NCI-H2171 (cell line): Measurements from ENCODE around the gene DCHS2.

Experiments
- DNase-seq: peaks from one replicate; lab custom pipeline; 2025; lab: John Stamatoyannopoulos, UW

The DCHS2 gene

DNA sequence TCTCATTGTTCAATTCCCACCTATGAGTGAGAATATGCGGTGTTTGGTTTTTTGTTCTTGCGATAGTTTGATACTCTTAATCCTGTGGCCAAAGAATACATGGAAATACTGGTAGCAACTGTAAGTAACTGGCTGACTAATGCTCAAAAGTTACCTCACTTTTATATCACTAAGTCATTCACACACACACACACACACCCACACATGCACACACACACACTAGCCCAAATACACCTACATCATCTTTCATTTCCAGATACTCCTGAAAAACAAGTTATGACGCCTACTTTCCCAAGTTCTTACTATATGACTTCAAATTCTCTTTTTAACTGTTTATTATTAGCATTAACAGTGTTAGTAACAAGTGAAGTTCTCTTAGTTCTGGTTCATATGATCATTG lies 101.3 kb downstream of the DCHS2 start:
- DNase-seq: no peak

DNA sequence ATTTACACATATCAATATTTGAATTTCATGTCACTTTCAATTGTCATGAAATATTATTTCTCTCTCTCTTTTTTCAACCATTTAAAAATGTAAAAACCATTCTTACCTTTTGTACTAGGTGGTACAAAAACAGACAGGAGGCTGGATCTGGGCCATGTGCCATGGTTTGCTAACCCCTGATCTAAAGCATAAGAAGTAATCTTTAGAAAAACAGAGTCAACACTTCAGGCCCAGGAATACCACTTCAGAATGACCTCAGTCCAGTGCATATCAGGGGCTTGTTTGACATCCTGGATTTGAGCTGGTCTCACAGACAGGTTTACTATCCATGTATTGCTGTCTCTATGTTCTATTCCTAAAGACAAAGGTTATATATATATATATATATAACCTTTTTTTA lies 102.5 kb downstream of the DCHS2 start:
- DNase-seq: no peak

DNA sequence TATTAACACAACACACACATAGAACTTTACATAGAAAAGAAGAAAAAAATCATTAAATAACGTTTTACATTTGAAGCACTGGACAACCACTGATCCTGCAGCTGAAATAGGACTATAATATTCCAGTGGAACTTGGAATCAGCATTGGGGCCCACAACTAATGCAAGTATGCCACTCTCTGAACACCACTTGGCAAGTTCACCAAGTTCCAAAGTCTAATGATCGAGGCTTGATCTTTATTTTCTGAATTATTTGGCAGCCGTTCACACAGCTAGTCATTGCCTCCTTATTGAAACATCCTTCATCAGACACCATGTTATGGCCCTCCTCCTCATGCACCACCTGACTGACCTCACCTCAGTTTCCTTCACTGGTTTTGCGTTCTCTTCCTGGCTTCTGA lies 107.6 kb downstream of the DCHS2 start:
- no peak for DNase-seq

DNA sequence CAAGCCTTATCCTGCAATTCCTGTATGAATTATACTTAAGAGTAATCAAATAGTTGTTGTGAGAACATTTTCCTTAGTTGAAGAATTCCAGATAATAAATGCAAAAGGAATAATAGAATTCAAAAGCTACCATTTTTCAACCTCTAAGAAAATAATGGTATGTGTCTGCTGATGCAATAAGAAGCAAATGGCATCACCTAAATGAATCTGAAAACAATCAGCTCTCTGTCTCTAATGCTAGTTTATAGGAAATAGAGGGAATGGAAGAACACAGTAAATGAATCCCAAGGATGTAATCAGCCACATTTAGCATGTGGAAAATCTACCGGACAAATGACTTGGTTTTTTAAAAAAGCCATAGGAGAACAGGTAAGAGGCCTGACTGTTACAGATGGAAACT lies 115.1 kb downstream of the DCHS2 start:
- no peak for DNase-seq

DNA sequence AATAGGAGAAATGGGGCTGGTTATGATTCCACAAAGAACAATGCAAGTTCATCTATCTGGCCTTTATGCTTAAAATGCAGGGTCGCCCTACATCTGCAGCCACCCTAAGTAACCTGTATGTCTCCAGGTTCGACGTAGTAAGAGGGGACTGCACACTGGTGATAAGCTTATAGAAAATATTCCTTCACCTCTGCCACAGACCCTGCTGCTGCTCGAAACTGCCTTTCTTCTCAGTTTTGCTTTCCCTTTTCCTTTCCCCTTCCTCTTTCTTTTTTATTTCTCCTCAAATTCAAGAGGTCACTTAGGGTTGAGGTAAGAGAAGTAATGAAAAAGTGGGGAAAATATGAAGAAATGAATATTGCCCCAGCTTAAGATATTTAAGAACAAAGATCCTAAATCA lies 123.5 kb downstream of the DCHS2 start:
- DNase-seq: no peak

DNA sequence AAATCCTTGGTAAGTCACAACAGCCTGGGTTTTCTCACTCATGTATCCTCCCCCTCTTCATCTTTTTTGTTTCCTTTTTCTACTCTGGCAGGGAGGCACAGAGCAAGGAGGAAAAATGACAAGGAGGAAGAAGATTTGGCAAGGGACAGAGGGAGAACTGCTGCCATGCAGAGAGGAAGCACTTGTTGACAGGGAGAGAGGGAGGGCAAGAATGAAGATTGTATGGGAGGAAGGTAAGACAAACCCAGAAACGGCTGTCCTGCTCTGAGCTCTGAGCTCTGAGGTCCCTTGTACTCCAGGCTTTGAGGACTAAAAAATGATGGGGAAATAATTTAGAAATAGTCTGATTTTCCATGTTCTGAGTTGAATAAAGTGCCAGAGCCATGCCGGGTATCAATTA lies 123.9 kb downstream of the DCHS2 start:
- no peak for DNase-seq

DNA sequence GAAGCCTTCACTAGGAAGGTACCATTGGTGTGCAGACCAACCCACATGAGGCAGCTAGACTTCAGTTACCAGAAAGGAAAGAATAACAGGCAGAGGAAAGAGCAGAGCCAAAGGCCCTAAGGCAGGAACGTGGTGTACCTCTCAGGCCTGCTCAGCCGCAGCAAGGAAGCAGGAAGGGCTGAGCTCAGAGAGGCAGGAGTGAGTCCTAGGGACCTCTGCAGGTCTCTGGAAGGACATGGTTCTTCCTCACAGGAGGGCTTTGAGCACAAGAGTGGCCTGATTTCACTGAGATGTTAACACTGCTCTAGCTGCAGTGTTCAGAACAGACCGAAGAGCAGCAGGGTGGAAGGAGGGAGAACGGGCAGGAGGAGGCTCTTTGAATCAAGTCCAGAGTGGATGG lies 124.6 kb downstream of the DCHS2 start:
- no peak for DNase-seq

DNA sequence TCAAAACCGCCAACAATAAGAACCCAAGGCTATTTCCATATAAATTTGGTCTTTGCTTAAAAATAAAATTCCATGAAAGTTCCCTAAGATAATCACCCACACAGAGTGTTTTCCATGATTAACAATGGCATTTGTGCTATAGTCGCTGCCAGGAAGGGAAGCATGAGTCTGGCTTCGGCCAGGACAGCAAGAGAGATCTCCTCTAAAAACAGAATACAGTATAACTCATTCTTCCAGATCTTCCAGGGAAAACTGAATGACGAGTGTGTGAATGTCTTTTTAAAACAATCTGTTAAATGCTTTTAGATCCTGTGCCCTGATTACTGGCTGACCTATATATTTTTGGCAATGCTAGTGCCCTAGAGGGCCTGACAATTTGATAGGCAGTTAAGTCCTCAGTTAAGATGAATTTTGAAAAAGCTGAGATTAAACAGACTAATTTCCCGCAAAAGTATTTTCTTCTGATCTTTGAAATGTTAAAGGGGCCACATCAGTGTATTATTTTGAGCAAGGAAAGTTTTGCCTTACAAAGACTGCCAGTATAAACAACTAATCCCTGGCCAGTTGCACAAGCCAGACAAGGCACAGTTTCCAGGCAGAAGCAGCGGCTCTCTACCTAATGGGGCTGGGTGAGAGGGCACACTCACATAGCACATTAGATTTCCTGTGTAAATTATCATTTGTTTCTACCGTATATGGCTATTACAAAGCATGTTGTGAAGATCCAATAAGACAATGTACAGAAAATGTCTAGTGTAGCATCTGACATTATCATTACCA lies 127.3 kb downstream of the DCHS2 start:
- no peak for DNase-seq

DNA sequence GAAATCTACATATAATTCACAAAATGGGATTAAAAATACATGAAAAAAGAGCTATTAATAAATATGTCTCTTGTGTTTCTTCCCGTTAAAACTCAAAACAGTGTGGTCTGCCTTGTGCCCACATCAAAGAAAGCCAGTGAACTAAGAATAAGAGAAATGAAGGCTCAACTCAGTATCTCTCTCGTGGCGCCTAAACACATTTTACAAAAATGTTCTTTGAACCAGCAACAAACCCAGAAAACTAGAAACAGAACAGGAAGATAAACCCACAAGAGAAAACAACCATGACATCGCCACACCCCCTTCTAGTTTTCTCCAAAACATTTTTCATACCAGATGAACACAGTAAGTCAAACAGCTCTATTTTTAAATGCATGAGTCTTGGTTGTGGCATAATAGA lies 130.1 kb downstream of the DCHS2 start:
- no peak for DNase-seq

DNA sequence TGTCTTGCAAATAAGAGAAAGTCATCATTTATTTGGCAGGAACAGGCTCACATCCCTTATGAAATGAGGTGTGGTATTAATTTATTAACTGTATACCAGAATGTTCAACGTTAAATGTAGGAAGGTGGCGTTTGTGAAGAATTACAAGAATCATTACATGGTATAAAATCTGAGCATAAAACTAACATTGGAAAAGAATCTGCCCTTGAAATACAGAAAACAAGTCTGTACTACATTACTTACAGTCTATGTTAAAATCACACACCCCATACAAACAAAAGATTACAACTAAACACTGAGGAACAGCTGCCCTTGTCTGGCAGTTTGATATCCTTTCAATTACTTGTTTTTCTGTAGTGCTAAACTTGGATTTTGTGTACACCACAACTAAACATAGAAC lies 131.1 kb downstream of the DCHS2 start:
- no peak for DNase-seq

DNA sequence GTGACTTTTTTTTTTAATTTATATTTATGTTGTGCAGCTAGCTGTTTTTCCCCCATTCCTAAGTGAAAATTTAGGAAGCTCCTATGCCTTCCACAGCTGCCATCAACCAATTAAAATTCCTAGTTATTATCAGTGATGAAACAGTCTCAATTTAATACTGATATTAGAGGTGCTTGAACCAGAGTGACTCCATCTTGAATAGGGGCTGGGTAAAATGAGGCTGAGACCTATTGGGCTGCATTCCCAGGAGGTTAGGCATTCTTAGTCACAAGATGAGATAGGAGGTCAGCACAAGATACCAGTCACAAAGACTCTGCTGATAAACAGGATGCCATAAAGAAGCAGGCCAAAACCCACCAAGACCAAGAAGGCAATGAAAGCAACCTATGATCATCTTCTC lies 136.7 kb downstream of the DCHS2 start:
- DNase-seq: no peak

DNA sequence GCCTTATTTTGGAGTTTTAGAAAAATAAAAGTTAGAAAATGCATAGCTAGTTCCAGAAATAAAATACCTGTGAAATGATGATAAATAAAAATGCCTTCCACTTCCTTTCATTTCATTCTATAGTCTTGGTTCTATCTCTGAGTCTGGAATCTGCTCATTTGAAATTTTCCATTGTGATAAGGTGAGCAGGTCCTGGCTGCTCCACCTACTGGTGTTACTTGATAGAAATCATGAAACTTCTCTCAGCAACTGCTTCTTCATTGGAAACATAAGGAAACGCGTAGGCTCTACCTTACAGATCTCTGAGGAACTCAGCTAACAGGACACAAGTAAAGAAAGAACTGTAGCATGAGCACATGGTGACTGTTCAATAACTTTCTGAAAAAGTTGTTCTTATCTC lies 141.8 kb downstream of the DCHS2 start:
- DNase-seq: no peak

DNA sequence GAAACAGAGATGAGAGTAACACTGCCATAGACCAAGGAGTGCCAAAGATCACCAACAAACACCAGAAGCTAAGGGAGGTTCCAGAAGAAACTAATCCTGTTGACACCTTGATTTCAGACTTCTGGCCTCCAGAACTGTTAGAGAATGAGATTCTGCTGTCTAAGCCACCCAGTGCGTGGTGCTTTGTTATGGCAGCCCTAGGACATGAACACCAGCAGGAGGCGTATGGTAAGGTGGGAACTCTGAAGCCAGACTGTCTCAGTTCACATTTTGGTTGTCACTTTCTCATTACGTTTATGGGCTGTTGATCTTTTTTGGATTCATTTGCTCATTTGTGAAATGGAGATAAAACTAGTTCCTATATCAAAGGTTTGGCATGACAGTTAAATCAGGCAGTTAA lies 142.9 kb downstream of the DCHS2 start:
- no peak for DNase-seq

DNA sequence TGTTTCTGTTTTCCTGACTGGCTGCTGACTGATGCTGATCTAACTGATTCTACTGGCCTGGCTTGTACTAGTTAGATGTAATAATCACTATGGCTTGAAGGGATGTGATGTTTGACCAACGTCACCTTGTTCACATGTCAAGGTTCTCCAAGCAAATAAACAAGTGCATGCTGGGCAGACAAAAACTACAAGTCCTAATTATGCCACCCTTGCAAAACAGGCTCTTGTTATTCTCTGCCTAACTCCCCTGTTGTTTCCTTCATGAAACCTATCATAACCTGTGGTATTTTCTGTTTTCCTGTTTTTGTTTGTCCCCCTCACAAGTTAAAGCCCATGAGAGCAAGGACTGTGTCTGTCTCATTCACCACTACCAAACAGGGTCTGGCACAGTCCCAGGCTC lies 146.2 kb downstream of the DCHS2 start:
- DNase-seq: no peak

DNA sequence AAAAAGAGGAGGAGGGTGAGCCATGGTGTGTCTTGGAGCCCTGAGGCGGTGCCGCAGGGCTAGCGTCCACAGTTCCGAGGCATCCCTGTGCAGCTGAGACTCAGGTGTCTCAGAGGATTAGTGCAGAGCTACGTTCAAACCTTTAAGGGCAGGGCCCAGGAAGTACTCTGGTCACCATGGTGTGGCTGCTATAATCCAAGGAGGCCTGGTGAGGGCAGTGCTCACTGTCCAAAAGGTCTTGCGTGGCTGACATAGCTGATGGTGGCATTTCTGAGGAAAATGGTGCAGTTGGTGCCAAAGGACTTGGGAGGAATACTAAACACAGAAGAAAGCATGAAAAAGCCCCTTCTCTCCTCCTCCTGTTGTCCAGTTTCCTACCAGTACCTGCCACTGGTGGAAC lies 146.9 kb downstream of the DCHS2 start:
- DNase-seq: no peak

DNA sequence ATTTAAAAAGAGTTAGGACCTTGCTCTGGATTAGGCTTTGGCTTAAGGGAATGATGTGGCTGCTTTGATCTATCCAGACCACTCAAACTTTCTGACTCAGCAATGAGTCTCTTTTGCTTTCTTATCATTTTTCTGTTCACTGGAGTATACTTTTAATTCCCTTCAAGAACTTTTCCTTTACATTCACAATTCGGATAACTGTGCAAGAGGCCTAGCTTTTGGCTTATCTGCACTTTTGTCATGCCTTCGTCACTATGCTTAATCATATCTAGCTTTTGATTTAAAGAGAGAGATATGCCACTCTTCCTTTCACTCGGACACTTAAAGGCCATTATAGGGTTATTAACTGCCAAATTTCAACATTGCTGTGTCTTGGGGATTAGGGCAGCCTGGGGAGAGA lies 147.9 kb downstream of the DCHS2 start:
- no peak for DNase-seq

DNA sequence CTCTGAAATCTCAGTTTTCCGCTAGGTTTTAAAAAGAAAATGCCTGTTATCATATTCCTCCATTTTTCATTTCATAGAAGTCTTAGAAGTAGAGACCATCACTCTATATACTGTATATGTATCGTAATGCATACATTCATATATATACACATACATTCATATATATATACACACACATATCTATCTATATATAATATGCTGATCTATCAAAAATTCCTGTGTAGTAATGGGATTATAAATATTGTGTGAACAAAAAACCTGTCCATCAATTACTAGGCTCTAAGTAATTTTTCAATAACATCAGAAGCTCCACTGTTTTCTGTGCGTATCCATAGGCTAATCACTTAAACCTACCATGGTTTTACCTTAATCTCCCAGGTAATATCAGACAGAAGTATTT lies 150.2 kb downstream of the DCHS2 start:
- no peak for DNase-seq

DNA sequence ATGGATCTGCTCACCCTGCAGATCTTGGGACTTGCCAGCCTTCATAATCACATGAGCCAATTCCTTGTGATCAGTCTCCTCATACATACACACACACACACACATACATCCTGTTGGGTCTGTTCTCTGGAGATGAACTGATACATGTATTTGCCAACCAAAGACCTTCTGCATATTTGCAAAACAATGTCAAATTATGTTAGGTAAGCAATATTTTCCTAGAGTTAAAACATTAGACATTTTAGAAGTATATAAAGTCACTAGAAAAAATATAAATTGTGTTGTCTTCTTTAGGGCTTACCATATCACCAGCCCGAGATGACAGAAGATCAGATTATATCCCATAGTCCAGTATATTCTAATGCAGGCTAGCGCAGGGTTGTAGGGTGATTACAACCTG lies 156.0 kb downstream of the DCHS2 start:
- no peak for DNase-seq

DNA sequence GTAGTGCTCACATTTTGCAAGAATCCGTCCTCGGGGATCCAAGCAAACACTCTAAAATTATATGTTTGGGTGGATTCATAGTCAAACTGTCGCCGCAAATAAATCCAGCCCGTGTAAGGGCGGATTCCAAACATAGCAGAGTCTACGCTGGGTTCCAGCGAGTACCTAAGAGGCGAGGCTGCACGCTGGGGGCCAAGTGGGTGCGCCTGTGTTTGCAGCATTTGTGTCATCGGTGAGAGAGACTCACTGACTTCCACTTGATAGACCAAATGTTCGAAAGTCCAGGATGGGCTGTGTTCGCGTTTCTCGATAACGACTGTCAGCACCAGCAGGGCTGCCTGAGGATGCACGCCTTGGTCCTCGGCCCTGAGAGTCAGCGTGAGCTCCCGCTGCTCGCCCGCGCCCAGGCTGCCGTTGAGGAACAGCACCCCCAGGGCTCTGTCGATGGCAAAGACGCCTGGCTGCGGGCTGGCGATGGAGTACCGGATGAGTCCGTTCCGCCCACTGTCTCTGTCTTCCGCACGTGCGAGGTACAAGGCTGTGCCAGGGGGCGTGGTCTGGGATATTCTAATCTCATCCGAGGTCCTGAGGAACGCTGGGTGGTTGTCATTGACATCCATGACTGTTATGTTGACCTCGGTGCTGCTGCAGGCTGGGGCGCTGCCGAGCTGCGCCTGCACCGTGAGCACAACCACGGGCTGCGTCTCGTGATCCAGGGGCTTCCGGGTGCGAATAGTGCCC lies 158.7 kb downstream of the DCHS2 start:
- no peak for DNase-seq

DNA sequence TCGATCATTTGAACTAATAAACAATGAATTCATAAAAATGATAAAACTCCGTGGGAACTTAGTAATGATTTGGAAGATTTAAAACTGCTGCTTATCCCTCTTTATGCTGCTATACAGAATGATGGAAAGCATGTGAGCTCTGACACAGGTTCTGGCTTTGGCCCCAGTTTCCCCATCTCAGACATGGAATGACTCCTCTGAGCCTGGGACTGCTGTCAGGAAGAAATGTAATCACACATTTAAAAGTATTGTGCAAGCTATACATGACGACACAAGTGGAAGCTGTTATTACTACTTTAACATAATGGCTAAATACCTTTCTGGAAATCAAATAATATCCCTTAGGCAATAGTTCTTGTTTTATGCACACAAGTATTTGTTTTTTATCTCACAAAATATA lies 161.7 kb downstream of the DCHS2 start:
- DNase-seq: no peak

DNA sequence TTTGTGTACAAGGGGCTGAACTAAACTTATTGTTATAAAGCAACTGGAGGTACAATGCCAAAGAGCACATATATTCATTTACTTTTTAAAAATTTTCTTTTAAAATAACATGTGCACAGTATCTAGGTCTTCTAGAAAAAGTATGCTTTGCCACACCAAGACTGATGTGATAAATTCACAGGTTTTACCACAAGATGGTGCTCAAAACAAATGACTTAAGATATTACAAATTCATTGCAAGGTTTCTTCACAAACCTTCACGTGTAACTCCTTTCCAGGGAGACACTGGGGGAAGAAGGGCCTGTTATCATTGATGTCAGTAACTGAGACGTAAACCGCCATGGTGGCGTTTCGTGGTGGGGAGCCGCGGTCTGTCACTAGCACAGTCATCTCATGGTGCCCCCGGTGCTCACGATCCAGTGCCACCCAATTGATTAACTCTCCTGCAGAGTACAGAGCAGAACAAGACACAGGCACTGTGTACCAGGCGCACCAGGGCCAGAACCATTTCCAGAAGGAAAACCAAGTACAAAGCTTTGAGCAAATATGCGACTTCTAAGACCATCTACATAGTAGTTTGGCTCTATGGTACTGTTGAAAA lies 162.2 kb downstream of the DCHS2 start:
- DNase-seq: no peak

DNA sequence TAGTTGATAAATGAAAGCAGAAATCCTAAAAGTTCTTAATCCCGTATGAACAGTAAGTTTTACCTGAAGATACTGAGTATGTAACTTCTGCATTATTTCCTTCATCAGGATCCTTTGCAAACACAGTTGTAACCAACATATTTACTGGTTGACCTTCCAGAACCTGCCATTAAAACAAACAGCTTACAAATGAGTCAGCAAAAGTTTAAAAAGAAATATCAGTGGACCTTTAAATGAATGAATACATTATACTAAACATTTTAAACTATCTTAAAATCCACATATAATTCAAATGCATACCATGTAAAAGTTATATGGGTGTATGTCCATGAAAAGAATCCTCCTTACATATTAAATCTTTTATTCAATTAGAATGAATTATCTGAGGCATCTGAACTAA lies 163.6 kb downstream of the DCHS2 start:
- DNase-seq: no peak

DNA sequence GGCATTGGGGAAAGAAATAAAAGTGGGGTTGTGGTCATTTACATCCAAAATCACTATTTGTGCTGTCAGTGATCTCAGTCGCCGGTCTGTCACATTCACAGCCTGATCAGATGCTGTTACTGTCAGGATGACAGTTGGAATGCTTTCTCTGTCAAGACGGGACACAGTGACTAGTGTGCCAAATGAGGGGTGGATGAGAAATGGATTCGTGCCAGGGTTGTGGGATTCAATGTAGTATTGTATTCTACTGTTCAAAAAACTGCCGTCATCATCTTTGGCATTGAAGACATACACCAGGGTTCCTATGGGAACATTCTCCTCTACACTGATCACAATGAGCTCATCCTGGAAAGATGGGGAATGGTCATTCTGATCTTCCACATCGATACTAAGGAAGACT lies 171.1 kb downstream of the DCHS2 start:
- no peak for DNase-seq

DNA sequence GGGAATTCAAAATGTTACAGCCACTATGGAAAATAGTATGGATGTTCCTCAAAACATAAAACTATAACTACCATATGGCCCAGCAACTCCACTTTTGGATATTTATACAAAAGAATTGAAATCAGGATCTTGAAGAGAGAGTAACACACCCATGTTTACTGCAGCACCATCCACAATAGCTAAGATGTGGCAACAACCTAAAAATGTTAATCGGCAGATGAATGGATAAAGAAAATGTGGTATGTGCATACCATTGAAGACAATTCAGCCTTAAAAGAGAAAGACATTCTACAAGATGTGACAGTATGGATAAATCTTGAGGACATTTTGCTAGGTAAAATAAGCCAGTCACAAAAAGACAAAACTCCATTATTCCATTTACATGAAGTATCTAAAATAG lies 171.9 kb downstream of the DCHS2 start:
- no peak for DNase-seq
